Aorta (tissue), 5 donors: ENCODE results near the gene CACNB1. TPM values are rescaled to one million over a fixed set of nuclear protein-coding genes. Genes with fewer than 3 reads are reported as not detected.

Source experiments
- ATAC-seq: fragments of 200-7000 bp; cut with Tn5 transposase; one replicate; pipeline ENCODE4 v1.9.1; 2022; ENCODE audit warnings: moderate library complexity; ENCODE audit not compliant: low FRiP score
- DNase-seq, 2 donors: peaks; one replicate each; pipeline ENCODE4 v3.0.0-alpha.2; 2020
- H3K27ac ChIP-seq, 2 donors: one replicate each; pipeline ENCODE4 v1.5.1; 2013; ENCODE audit warnings: low read length in 2 of 2, mild to moderate bottlenecking in 2 of 2, moderate library complexity in 2 of 2, control low read depth in 1 of 2, inconsistent platforms in 1 of 2, low read depth in 1 of 2
- H3K27me3 ChIP-seq, 2 donors: one replicate each; pipeline ENCODE4 v1.6.1; 2013; ENCODE audit warnings: control low read depth in 1 of 2, low read length in 1 of 2, mild to moderate bottlenecking in 1 of 2, moderate library complexity in 1 of 2; ENCODE audit not compliant: insufficient read depth in 2 of 2, control insufficient read depth in 1 of 2
- H3K36me3 ChIP-seq, 2 donors: one replicate each; pipeline ENCODE4 v1.6.1; 2013; ENCODE audit warnings: control low read depth in 1 of 2, low read length in 1 of 2, mild to moderate bottlenecking in 1 of 2; ENCODE audit not compliant: insufficient read depth in 2 of 2, control insufficient read depth in 1 of 2
- H3K4me1 ChIP-seq, 2 donors: one replicate each; pipeline ENCODE4 v1.6.1; 2013; ENCODE audit warnings: low read length in 2 of 2, control low read depth in 1 of 2, mild to moderate bottlenecking in 1 of 2, moderate library complexity in 1 of 2; ENCODE audit not compliant: insufficient read depth in 2 of 2, control insufficient read depth in 1 of 2
- H3K4me3 ChIP-seq, 2 donors: one replicate each; pipeline ENCODE4 v1.5.1; 2013; ENCODE audit warnings: low read length in 2 of 2, control low read depth in 1 of 2, mild to moderate bottlenecking in 1 of 2
- H3K9me3 ChIP-seq: one replicate; pipeline ENCODE4 v1.6.1; 2013; ENCODE audit warnings: mild to moderate bottlenecking, low read length; ENCODE audit not compliant: control insufficient read depth
- WGBS, 2 donors: extraction: QIAGEN DNeasy Blood & Tissue Kit; methylation state at CpG; one replicate each; pipeline ENCODE4 v1.1.7; 2013; 5-methylcytosine and 5-hydroxymethylcytosine counted together
- intact Hi-C, 2 donors: fragments of 100-400 bp; cut with DNase I; formaldehyde crosslinking; loops; one replicate each; pipeline versions ENCODE4 v1.14.2 to v1.15.0; 2022
- polyA plus RNA-seq, 2 donors: library from polyadenylated mRNA; stranded (reverse); fragments of 200-250 nt; gene quantifications; one replicate each; pipeline ENCODE4 v1.2.3, GENCODE V29; 2013
- total RNA-seq, 2 donors: library from RNA; stranded (reverse); fragmentation: NEBNext Ultra II Directional; extraction: Animal tissue kit (Norgen Biotek cat#: 25700); gene quantifications; one replicate each; pipeline ENCODE4 v1.2.1, GENCODE V29; 2021
- donor health status: healthy with polysubstance abuse.
- donor health status: Bipolar disorder and iron deficiency.
- donor health status: DM: no; HTN: no; CAD: no.
- donor health status: DM: no; HTN: no; CAD: no.
- donor health status: DM: yes; HTN: yes; CAD: no.

The CACNB1 gene
- total and polyA plus RNA-seq, 4 donors = 1.9 to 50.6 (median 30.6) TPM

DNA sequence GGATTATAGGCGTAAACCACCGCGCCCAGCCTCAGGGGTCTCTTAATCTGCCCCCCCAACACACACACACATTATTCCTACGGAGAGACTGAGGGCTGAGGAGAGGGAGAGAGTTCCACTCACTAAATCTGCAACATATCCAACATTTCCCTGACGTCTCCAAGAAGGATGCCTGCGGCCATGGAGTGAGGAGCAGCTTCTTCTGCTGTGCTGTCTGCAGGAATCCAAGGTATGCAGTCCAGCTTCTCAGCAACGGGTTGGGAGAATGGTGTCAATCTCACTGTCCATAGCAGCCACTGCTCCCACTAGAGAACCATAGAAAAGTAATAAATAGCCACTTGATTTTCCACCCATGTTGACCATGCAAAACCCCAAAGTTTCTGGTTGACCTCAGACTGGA, 41.0 kb downstream of the CACNB1 start:
- intact Hi-C loops = loop anchor here (10.0 kb wide), 3 partner anchors 282 to 482 kb away; partner anchors contain the start of genes CISD3 (in 1 of the 2), EPOP (in 1 of the 2) and LASP1 (in 1 of the 2)

DNA sequence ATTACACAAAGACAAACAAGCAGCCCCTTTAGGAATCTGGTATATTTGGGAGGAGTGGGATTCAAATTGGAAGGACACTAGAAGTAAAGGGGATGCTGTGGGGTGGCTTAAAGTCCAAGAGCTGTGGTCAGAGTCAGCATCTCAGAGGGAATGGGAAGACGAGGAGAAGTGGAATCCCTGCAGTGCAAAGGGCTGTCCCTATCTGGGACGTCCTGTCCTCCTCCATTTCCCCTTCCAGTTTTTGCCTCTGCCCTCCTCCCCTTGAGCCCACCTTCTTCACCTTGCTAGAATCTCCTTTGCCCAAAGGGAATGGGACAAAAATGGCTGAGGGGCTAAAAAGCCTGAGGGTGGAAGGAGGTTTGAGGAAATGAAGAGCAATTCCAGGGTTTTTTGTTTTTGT, 41.8 kb downstream of the CACNB1 start:
- Histone ChIP-seq H3K27me3 (no peaks in the 10 kb centered on the region), H3K27ac (no peak overlapping the region), H3K9me3 (no peaks in the 10 kb centered on the region), H3K36me3 (no peaks in the 10 kb centered on the region), H3K4me1 (no peaks in the 10 kb centered on the region), H3K4me3 (no peak overlapping the region)
- DNase-seq = no peak
- 50 to 67% methylated on average over 2 of the region's 2 CpGs for WGBS, 2 donors
- intact Hi-C loops = loop anchor here (10.0 kb wide), 3 partner anchors 281 to 481 kb away; partner anchors contain the start of genes CISD3 (in 1 of the 2), EPOP (in 1 of the 2) and LASP1 (in 1 of the 2)
- no peak for ATAC-seq

More for the DNA sequence above, 41.0 kb downstream of the CACNB1 start:
- Histone ChIP-seq H3K27me3 (no peaks in the 10 kb centered on the region), H3K4me3 (no peak overlapping the region), H3K36me3 (no peaks in the 10 kb centered on the region), H3K27ac (no peak overlapping the region), H3K4me1 (no peaks in the 10 kb centered on the region), H3K9me3 (no peaks in the 10 kb centered on the region)
- DNase-seq (no peak), ATAC-seq (no peak)
- WGBS, 2 donors = 74 to 80% methylated on average over 7 of the region's 7 CpGs

DNA sequence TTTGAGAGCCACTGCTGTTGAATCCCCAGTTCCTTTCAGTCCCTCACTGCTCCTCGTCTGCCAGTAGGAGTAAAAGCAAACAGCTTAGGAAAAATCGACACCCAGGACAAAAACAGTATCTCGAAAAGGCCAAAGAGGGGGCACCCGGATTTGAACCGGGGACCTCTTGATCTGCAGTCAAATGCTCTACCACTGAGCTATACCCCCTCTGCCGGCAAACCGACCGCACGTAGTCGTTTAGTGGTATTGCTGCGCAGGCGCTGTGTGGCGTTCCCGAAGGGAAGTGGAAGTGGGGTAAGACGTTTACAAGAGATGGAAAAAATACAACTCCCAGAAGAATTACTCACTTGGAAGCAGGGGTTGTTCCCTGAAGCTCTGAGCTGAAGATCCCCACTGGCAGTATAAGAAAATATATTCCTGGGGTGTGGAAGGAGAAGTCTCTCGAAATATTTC, 43.8 kb downstream of the CACNB1 start:
- H3K9me3 ChIP-seq = no peaks in the 10 kb centered on the region
- intact Hi-C loops = loop anchor here (1.0 to 10.0 kb wide), 8 partner anchors 86 to 479 kb away; partner anchors contain the start of genes CISD3 (in 1 of the 2), EPOP (in 1 of the 2) and LASP1 (in 1 of the 2)
- no peaks in the 10 kb centered on the region for H3K27me3 ChIP-seq
- WGBS, 2 donors = 0 to 1% methylated on average over 16 of the region's 16 CpGs
- no peaks in the 10 kb centered on the region for H3K36me3 ChIP-seq
- DNase-seq = peak; percentile 94 to 97
- no peaks in the 10 kb centered on the region for H3K4me1 ChIP-seq
- peak overlapping the region in 1 of 2 donors; percentile 61 for H3K27ac ChIP-seq
- ATAC-seq = peak; percentile 96
- peak overlapping the region; percentile 52 to 61 for H3K4me3 ChIP-seq

DNA sequence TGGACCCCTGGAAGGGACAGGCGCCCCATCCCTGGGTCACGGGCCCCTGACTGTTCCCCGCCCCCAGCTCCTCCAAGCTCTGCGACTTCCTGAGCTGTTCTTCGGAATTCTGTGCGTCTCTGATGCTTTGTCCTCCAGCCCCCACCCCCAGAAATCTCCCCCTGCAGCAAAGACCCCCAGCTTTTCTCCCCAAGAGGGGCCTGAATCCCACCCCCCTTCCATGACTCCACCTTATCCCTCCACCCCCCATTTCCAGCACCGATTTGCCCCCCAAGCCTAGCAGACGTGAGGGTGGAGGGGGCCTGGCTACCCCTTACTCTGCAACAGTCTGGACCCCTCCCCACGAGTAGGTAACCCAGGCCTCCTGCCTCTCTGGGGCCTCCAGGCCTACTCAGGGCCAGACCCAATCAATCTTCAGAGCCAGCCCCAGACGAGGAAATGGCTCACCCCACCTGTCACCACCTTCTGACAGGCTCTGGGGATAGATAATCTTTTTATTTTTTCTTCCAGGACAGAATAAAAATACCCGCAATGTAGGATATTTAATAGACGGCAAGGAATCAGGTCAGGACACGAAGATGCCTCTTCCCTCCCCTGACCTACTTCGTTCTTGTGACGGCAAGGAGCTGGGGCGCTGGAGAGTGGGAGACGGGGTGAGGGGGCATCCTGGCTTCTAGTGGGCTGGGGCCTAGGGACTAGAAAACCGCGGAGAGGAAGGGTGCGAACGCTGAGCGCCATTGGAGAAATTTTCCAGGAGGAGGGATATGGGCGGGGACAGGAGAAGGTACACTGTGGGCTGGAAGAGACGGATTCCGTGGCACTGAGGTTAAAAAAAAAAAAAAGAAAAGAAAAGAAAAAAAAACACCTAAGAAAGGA, 45.3 kb downstream of the CACNB1 start:
- no peaks in the 10 kb centered on the region for H3K4me1 ChIP-seq
- H3K9me3 ChIP-seq = no peaks in the 10 kb centered on the region
- WGBS, 2 donors = 8 to 11% methylated on average over 23 to 25 of the region's 25 CpGs
- intact Hi-C loops = loop anchor here (2.0 to 10.0 kb wide), 6 partner anchors 85 to 477 kb away; partner anchors contain the start of genes CISD3 (in 1 of the 2), EPOP (in 1 of the 2) and LASP1 (in 1 of the 2)
- peak in 1 of 2 donors; percentile 53 for DNase-seq
- H3K27ac ChIP-seq = no peak overlapping the region
- H3K4me3 ChIP-seq = no peak overlapping the region
- H3K36me3 ChIP-seq = no peaks in the 10 kb centered on the region
- no peaks in the 10 kb centered on the region for H3K27me3 ChIP-seq
- ATAC-seq = no peak

DNA sequence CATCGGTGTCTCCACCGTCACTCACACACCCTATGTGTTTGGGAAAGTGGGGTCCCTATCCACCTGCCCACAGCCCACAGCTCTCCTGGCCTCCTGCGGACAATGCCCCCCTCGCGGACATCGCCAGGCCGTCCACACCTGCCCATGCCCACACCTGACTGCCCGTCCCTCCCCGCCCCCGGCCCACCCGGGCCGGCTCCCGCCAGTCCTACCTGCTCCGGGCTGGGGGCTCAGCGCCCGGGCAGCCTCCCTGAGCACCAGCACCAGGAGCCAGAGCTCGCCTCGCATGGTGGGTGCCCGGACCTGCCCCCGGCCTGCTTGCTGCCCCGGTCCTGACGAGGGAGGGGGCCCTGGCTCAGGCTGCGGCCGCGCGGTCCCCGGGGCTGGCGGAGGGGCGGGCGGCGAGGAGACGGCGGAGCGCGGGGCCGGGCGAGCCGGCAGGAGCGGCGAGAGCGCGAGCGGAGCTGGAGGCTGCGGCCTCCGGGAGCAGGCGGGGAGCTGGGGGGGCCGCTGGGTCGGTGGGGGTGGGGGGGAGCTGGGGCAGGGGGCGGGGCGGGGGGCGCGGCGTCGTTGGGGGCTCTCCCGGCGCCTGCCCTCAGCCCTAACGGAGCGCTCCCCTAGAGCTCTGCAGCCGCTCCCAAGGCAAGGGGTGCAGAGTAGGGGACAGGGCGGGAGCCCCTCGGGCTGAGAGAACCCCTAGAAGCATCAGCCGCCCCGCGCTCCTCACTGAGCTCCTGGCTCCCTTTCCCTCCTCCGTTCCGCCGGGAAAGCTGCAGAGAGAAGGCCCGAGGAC, 46.1 kb downstream of the CACNB1 start, which contains the start of gene PLXDC1:
TSS of gene PLXDC1 (minus strand) at position 488 of the 793 bp plus-strand sequence. CDS start at position 288, 200 bp downstream.
- no peak for DNase-seq
- Histone ChIP-seq H3K4me3 (no peak within 1 kb of the TSS), H3K36me3 (no peaks in the 10 kb centered on the region), H3K4me1 (no peaks in the 10 kb centered on the region), H3K27me3 (no peaks in the 10 kb centered on the region), H3K27ac (no peak within 1 kb of the TSS), H3K9me3 (no peaks in the 10 kb centered on the region)
- intact Hi-C loops = loop anchor here (5.0 to 10.0 kb wide), 5 partner anchors 84 to 477 kb away; partner anchors contain the start of genes CISD3 (in 1 of the 2), EPOP (in 1 of the 2) and LASP1 (in 1 of the 2)
- 2 to 4% methylated on average over 31 to 68 of the region's 68 CpGs for WGBS, 2 donors
- ATAC-seq = no peak

GRCh38 chr17:39150795-39151149, 46.7 kb downstream of the CACNB1 start:
- intact Hi-C loops = loop anchor here (5.0 to 10.0 kb wide), 5 partner anchors 83 to 476 kb away; partner anchors contain the start of genes CISD3 (in 1 of the 2), EPOP (in 1 of the 2) and LASP1 (in 1 of the 2)
- Histone ChIP-seq H3K4me1 (no peaks in the 10 kb centered on the region), H3K4me3 (no peak overlapping the region), H3K27me3 (no peaks in the 10 kb centered on the region), H3K9me3 (no peaks in the 10 kb centered on the region), H3K27ac (no peak overlapping the region), H3K36me3 (no peaks in the 10 kb centered on the region)
- DNase-seq (no peak), ATAC-seq (no peak)
- 59 to 63% methylated on average over 4 to 5 of the region's 5 CpGs for WGBS, 2 donors

DNA sequence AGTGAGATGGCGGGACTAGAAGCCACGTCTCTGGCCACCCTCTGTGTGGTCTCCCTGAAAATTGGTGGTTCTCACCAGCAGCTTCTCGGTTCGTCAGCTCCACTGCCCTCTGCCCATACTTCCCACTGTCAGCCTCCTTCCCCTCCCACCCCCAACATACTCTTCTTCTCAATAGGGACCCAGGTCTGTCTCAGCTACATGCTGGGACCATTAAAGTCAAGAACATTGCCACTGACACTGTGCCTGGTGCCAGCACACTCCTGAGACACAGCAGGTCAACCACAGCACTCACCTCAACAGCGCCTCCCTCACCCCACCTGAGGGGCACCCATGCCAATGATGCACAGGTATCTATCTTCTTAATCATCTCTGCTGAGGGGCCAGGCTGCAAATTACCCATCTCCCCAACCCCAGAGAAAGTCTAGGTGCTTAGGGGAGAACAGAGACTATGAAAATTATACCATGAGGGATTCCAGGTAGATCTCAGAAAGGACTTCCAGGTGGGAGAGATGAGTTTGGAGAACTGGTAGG, 47.3 kb downstream of the CACNB1 start:
- intact Hi-C loops = loop anchor here (5.0 to 10.0 kb wide), 5 partner anchors 83 to 475 kb away; partner anchors contain the start of genes CISD3 (in 1 of the 2), EPOP (in 1 of the 2) and LASP1 (in 1 of the 2)
- Histone ChIP-seq H3K4me1 (no peaks in the 10 kb centered on the region), H3K9me3 (no peaks in the 10 kb centered on the region), H3K27ac (no peak overlapping the region), H3K4me3 (no peak overlapping the region), H3K27me3 (no peaks in the 10 kb centered on the region), H3K36me3 (no peaks in the 10 kb centered on the region)
- ATAC-seq (no peak), DNase-seq (no peak)
- 81 to 90% methylated on average over 5 of the region's 5 CpGs for WGBS, 2 donors
